Measurements from ENCODE around the gene DECR2.

- TF ChIP-seq CTCF (IDR thresholded peaks at IDR 0.05; ENCODE audit: insufficient read depth, low read length, poor library complexity, severe bottlenecking) = no peak
- TF ChIP-seq EZH2phosphoT487 (conservative IDR thresholded peaks at IDR 0.05; ENCODE audit: low read length) = no peak
Observed at GRCh38 chr16:454397-454940, 52.8 kb downstream of the DECR2 start.

Measured in SU-DHL-6 (cell line).